NT2/D1 (cell line): Measurements from ENCODE around the gene CIB4.

Experiments
- SUZ12 ChIP-seq: IDR thresholded peaks from 2 replicates; pipeline ENCODE4 v1.6.1; 2011; ENCODE audit not compliant: insufficient read length, insufficient read depth; ENCODE audit errors: extremely low read depth
- YY1 ChIP-seq: IDR thresholded peaks from 2 replicates; pipeline ENCODE4 v1.6.1; 2011; ENCODE audit not compliant: insufficient read length, insufficient read depth
- ZNF274 ChIP-seq: IDR thresholded peaks from 2 replicates; pipeline ENCODE4 v1.6.1; 2011; ENCODE audit warnings: mild to moderate bottlenecking, low read depth, low read length

GRCh38 chr2:26618611-26619010, 22.6 kb downstream of the CIB4 start:
- TF ChIP-seq YY1 (no peak), ZNF274 (no peak), SUZ12 (no peak)
